Testis (tissue), 3 donors: ENCODE measurements around the gene FAM240B. TPM values are rescaled to one million over a fixed set of nuclear protein-coding genes. Genes with fewer than 3 reads are reported as not detected.

ENCODE experiments used
- DNase-seq: peaks from one replicate; pipeline ENCODE4 v3.0.0-alpha.2; 2019
- H3K27ac ChIP-seq, 2 donors: fragments of 200-600 bp; sonication (generic); one replicate each; pipeline ENCODE4 v1.5.1; 2019
- H3K27me3 ChIP-seq: fragments of 200-600 bp; sonication (generic); one replicate; pipeline ENCODE4 v1.5.1; 2019
- H3K36me3 ChIP-seq: fragments of 200-600 bp; sonication (generic); one replicate; pipeline ENCODE4 v1.5.1; 2017; ENCODE audit warnings: low read depth; ENCODE audit errors: missing control alignments
- H3K4me1 ChIP-seq: fragments of 200-600 bp; sonication (generic); one replicate; pipeline ENCODE4 v1.5.1; 2019
- H3K4me3 ChIP-seq, 2 donors: fragments of 200-600 bp; sonication (generic); one replicate each; pipeline ENCODE4 v1.5.1; 2017 to 2019
- H3K9me3 ChIP-seq: fragments of 200-600 bp; sonication (generic); one replicate; pipeline ENCODE4 v1.5.1; 2017
- POLR2A ChIP-seq: fragments of 450-650 bp; IDR thresholded peaks from one replicate; pipeline ENCODE4 v1.6.1; 2017; ENCODE audit warnings: antibody characterized with exemption, mild to moderate bottlenecking, moderate library complexity
- WGBS, 2 donors: methylation state at CpG; one replicate each; pipeline ENCODE4 v1.1.5; 2018; 5-methylcytosine and 5-hydroxymethylcytosine counted together
- intact Hi-C: fragments of 100-400 bp; cut with DNase I; formaldehyde crosslinking; loops from one replicate; pipeline ENCODE4 v1.15.1; 2023; ENCODE audit warnings: low total_unique reads
- polyA plus RNA-seq: library from polyadenylated mRNA; stranded (reverse); fragments of 350-450 nt; fragmentation: Illumina TruSeq; extraction: RNeasy Lipid Tissue Mini Kit (QIAGEN cat#74804); gene quantifications from one replicate; pipeline ENCODE4 v1.2.3, GENCODE V29; 2014; ENCODE audit warnings: low read depth, low replicate concordance; ENCODE audit not compliant: insufficient read depth
- small RNA-seq, 2 donors: library from RNA; depleted of rRNA; stranded (forward); fragments of <200 nt; gene quantifications; one replicate each; pipeline ENCODE3, GENCODE V24; 2016
- total RNA-seq, 2 donors: library from RNA; depleted of rRNA; stranded (reverse); fragments of >200 nt; gene quantifications; one replicate each; pipeline ENCODE4 v1.2.3, GENCODE V29; 2016
- TF ChIP-seq, protein P1 (sequence below), 3 experiments: fragments of 450-650 bp in 2 of 3; fragments of 200-600 bp in 1 of 3; sonication (generic) in 1 of 3; IDR thresholded peaks; one replicate each; pipeline ENCODE4 v1.5.1; 2016 to 2019; ENCODE audit warnings: antibody characterized with exemption in 3 of 3, mild to moderate bottlenecking in 2 of 3, moderate library complexity in 1 of 3

Gene FAM240B
- total and polyA plus RNA-seq, 3 donors from 2014 or later: 0.81 to 1.3 TPM; not detected in 1

DNA sequence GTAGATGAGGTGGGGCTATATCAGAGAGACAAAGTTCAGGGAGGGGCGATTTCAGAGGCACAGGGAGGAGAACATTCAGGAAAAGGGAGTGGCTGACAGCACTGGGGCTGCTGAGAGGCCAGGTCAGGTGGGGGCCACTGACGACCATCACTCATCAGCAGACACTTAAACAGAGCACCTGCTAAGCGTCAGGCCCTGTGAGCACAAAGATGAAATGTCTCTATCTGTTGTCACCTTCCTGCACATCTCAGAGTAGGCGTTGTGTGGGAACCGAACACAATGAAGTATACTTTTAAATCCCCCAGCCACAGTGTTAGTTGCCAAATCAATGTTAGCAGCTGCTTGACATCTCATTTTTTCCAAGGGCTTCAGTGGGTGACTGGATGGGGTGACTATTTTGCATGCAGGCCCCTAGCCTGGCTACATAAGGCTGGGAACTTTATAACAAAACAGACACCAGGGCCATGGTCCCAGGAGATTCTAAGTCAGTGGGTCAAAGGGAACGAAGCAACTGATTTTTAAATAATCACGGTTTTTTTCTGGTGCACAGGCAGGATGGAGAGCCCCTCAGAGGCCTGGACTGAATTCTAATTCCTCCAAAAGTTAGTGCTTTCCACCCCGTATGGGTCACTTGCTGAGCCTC is 68.4 kb downstream of the FAM240B start:
- 65 to 67% methylated on average over 8 of the region's 8 CpGs for WGBS, 2 donors
- no peaks in the 10 kb centered on the region for H3K36me3 ChIP-seq
- H3K27me3 ChIP-seq: no peaks in the 10 kb centered on the region
- intact Hi-C loops: no loop called here
- DNase-seq: no peak
- H3K4me3 ChIP-seq: no peak overlapping the region
- no peaks in the 10 kb centered on the region for H3K4me1 ChIP-seq
- TF ChIP-seq, protein P1, sequence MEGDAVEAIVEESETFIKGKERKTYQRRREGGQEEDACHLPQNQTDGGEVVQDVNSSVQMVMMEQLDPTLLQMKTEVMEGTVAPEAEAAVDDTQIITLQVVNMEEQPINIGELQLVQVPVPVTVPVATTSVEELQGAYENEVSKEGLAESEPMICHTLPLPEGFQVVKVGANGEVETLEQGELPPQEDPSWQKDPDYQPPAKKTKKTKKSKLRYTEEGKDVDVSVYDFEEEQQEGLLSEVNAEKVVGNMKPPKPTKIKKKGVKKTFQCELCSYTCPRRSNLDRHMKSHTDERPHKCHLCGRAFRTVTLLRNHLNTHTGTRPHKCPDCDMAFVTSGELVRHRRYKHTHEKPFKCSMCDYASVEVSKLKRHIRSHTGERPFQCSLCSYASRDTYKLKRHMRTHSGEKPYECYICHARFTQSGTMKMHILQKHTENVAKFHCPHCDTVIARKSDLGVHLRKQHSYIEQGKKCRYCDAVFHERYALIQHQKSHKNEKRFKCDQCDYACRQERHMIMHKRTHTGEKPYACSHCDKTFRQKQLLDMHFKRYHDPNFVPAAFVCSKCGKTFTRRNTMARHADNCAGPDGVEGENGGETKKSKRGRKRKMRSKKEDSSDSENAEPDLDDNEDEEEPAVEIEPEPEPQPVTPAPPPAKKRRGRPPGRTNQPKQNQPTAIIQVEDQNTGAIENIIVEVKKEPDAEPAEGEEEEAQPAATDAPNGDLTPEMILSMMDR (IDR thresholded peaks at IDR 0.05): no peak
- no peak for TF ChIP-seq POLR2A
- H3K27ac ChIP-seq: no peak overlapping the region
- H3K9me3 ChIP-seq: no peaks in the 10 kb centered on the region

- WGBS, 2 donors: 86 to 90% methylated on average over 8 of the region's 8 CpGs
- DNase-seq: no peak
- Histone ChIP-seq H3K9me3 (no peaks in the 10 kb centered on the region), H3K27ac (no peak overlapping the region), H3K36me3 (no peaks in the 10 kb centered on the region), H3K4me1 (no peaks in the 10 kb centered on the region), H3K27me3 (no peaks in the 10 kb centered on the region), H3K4me3 (no peak overlapping the region)
- TF ChIP-seq, protein P1 (IDR thresholded peaks at IDR 0.05): no peak
- no peak for TF ChIP-seq POLR2A
- intact Hi-C loops: no loop called here
These were observed 69.4 kb downstream of the FAM240B start for GRCh38 chr9:38650564-38650963.

DNA sequence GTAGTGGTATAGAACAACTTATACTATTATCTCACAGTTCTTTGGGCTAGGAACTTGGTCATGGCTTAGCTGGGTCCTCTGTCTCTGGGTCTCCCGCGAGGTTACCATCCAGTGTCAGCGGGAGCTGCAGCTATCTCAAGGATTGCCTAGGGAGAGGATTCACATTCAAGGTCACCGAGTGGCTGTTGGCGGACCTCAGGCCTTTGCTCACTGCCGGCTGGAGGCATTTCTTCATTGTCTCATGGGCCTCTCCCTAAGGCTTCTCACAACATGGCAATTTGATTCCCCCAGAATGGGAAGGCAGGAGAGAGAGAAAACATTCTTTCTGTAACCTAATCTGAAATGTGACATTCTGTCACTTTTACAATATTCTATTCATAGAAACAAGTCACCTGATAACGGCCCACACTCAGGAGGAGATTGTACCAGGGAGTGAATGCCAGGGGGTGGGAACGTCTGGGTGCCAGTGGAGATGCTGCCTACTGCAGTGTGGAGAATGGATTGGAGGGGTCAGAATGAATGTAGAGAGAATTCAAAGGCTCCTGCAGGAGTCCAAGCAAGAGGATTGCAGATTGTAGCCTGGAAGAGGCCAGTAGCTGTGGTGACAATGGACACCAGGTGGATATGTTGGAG is 70.1 kb downstream of the FAM240B start:
- H3K27ac ChIP-seq: peak overlapping the region; percentile 48 to 69
- peak; percentile 81 for DNase-seq
- 55 to 74% methylated on average over 8 of the region's 8 CpGs for WGBS, 2 donors
- no peaks in the 10 kb centered on the region for H3K27me3 ChIP-seq
- H3K9me3 ChIP-seq: no peaks in the 10 kb centered on the region
- H3K4me3 ChIP-seq: no peak overlapping the region
- intact Hi-C loops: no loop called here
- H3K36me3 ChIP-seq: no peaks in the 10 kb centered on the region
- TF ChIP-seq, protein P1 (IDR thresholded peaks at IDR 0.05): no peak
- no peak for TF ChIP-seq POLR2A
- no peaks in the 10 kb centered on the region for H3K4me1 ChIP-seq

- intact Hi-C loops: no loop called here
- no peak for DNase-seq
These were observed 75.3 kb downstream of the FAM240B start for GRCh38 chr9:38644601-38645000.

More at GRCh38 chr9:38644601-38645000, 75.3 kb downstream of the FAM240B start:
- Histone ChIP-seq H3K4me3 (no peak overlapping the region), H3K9me3 (no peaks in the 10 kb centered on the region), H3K36me3 (no peaks in the 10 kb centered on the region), H3K27ac (no peak overlapping the region), H3K27me3 (no peaks in the 10 kb centered on the region), H3K4me1 (no peaks in the 10 kb centered on the region)
- no peak for TF ChIP-seq POLR2A
- WGBS, 2 donors: 15 to 35% methylated on average over 2 of the region's 2 CpGs

Small RNA genes within 50 kb of the gene (small RNA-seq; reads per million reads assigned to genes)
- gene RNU6-765P: 0 reads per million in 2 donors

Other genes with a start within 250 kb of the FAM240B start
- 10 to 100 TPM; 51.7 to 80.2 TPM for gene ANKRD18A, start 99.5 kb downstream of the FAM240B start, total RNA-seq
- gene ANKRD18A, start 99.5 kb downstream of the FAM240B start, polyA plus RNA-seq: 14.2 TPM